Skin epidermis (tissue), 12 donors: Measurements from ENCODE around the gene CGNL1.

Experiments used
- H3K27ac ChIP-seq, 21 experiments: fragments of 200-600 bp; sonication (generic) in 11 of 21; one replicate each; pipeline ENCODE4 v1.5.0; 2020; ENCODE audit warnings: mild to moderate bottlenecking in 3 of 21, inconsistent platforms in 2 of 21, moderate library complexity in 2 of 21
- H3K4me3 ChIP-seq, 7 experiments: fragments of 200-600 bp; sonication (generic) in 2 of 7; one replicate each; pipeline ENCODE4 v1.5.0; 2020; ENCODE audit warnings: inconsistent platforms in 2 of 7, mild to moderate bottlenecking in 2 of 7, moderate library complexity in 1 of 7

Gene CGNL1

DNA sequence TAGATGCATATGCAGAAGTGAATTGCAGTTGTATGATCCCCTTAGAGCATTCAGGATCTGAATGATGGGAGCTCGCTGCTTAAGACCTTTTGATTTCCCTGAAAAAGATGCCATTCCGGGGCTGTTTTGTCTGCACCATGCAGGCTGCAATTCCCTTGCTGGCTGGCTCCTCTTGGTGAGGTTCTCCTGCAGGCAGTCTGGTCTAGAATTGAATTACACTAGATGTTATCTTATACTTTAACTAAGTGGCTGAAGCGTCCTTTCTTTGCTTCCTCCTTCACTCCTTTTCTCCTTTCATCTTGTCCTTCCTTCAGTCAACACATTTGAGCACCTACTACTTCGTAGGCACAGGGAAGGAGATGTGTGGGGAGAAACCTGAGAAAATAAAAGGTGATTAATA is 196.8 kb downstream of the CGNL1 start:
- H3K4me3 ChIP-seq: no peak overlapping the region
- no peak overlapping the region for H3K27ac ChIP-seq

DNA sequence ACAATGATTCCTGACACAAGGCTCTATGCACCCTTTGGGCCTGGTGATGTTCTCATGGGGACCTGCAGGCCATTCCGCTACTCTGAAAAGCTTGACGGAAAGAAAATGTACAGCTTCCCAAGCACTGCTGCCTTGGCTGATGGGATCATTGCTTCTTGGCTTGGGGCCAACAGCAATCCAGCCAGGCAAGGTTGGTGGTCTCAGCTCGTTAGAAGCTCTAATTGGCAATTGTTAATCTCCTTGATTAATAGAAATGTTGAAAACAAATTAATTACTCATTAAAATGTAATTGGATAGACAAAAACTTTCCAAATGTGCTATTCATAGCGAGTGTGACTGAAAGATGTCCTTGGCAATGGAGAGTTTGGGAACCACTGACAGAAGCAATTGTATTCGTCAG is 199.1 kb downstream of the CGNL1 start:
- H3K27ac ChIP-seq: no peak overlapping the region
- H3K4me3 ChIP-seq: no peak overlapping the region

- Histone ChIP-seq H3K27ac (no peak overlapping the region), H3K4me3 (no peak overlapping the region)
These were observed 202.1 kb downstream of the CGNL1 start for GRCh38 chr15:57578288-57578900.

DNA sequence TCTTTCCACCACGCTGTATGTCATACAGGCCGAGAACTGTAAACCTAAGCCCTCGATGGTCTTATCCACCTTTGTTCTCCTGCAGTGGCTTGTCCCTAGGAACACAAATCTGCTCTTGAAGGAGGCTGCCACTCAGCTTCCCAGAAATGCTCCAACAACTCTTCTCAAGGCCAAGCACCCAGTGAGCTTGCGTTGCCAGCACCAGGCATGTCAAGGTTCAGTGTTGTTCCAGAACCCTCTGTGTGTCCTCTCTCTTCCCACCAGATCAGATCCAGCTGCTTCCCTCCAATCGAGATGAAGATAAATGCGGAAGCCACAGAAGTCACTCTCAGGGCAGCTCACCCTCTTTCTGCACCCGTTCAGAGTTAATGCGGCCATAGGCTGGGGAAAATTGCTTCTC is 204.1 kb downstream of the CGNL1 start:
- H3K4me3 ChIP-seq: no peak overlapping the region
- H3K27ac ChIP-seq: no peak overlapping the region

- Histone ChIP-seq H3K27ac (no peak overlapping the region), H3K4me3 (no peak overlapping the region)
These were observed 204.6 kb downstream of the CGNL1 start for GRCh38 chr15:57580866-57581265.

GRCh38 chr15:57582090-57582489 is 205.8 kb downstream of the CGNL1 start:
- Histone ChIP-seq H3K4me3 (no peak overlapping the region), H3K27ac (no peak overlapping the region)

- Histone ChIP-seq H3K4me3 (no peak overlapping the region), H3K27ac (no peak overlapping the region)
These were observed 207.0 kb downstream of the CGNL1 start for GRCh38 chr15:57583282-57583681.

DNA sequence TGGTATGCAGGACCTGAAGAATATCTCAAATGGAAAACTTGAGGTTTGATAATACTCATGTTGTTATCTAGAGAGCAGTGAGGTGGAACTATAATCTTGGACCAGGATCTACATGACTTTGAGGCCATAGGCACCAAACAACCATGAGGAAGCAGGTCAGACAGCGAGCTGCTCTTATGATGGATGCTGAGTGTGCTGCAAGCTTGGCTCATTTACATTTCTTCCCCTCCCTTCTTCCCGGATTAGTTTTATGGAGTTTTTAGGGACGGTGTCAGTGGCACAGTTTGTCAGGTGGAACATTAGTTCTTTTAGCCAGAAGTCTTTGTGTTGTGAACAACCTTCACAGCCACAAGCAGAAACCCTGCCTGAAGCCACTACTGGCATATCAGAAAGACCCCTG is 207.4 kb downstream of the CGNL1 start:
- H3K27ac ChIP-seq: no peak overlapping the region
- no peak overlapping the region for H3K4me3 ChIP-seq

- Histone ChIP-seq H3K27ac (peak overlapping the region in 6 of 21 experiments; percentile 2 to 50 (median 18)), H3K4me3 (no peak overlapping the region)
These were observed 210.5 kb downstream of the CGNL1 start for GRCh38 chr15:57586661-57587424.

- Histone ChIP-seq H3K27ac (peak overlapping the region in 12 of 21 experiments; percentile 21 to 71 (median 53)), H3K4me3 (no peak overlapping the region)
These were observed 213.0 kb downstream of the CGNL1 start for GRCh38 chr15:57589281-57589680.

DNA sequence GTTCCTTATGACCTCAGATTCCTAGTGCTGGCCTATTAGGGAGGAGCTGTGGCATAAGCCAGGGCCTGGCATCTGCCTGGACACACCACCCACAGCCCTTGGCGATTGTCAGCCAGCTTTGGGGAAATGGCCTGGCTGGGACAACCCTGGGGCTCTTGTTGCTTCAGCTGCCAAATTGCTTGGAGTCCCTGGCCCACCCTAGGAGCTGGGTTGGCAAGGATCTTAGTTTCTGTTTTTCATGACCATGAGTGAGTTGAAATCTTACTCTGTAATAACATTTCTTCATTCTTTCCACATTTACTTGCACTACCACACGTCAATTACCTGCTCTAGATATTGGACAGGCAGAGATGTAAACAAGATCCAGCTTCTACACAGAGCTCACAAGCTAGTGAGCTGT is 213.4 kb downstream of the CGNL1 start:
- no peak overlapping the region for H3K4me3 ChIP-seq
- peak overlapping the region in 13 of 21 experiments; percentile 21 to 71 (median 53) for H3K27ac ChIP-seq

GRCh38 chr15:57591237-57591821 is 215.0 kb downstream of the CGNL1 start:
- Histone ChIP-seq H3K4me3 (peak overlapping the region; percentile 39 to 60 (median 49)), H3K27ac (peak overlapping the region in 11 of 21 experiments; percentile 14 to 71 (median 38))

DNA sequence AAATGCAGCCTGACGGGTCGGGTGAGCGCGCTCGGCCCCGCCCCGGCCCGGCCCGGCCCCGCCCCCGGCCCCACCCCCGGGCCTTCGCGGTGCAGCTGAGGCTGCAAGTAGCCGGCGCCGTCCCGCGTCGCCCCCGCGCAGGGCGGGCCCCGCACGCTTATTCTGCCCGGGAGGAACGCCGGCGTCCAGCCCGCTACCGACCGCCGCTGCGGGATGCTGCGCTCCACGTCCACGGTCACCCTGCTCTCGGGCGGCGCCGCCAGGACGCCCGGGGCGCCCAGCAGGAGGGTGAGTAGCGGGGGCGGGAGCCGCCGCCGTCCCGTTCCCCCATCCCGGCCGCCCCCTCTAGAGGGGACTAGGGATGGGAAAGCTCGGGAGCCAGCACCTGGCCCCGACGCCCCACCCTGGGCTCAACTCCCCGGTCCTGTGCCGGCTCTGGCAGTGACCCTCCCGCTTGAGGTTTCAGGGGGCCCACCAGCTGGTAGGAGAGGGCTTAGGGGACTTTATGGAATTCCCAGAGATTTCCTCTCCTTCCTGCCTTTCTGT is 215.6 kb downstream of the CGNL1 start, which contains the start of gene MYZAP:
TSS of gene MYZAP (plus strand) at position 83 of the 546 bp plus-strand sequence. CDS start at position 214, 131 bp downstream.
- peak within 1 kb of the TSS in 17 of 21 experiments; percentile 33 to 83 (median 53) for H3K27ac ChIP-seq

DNA sequence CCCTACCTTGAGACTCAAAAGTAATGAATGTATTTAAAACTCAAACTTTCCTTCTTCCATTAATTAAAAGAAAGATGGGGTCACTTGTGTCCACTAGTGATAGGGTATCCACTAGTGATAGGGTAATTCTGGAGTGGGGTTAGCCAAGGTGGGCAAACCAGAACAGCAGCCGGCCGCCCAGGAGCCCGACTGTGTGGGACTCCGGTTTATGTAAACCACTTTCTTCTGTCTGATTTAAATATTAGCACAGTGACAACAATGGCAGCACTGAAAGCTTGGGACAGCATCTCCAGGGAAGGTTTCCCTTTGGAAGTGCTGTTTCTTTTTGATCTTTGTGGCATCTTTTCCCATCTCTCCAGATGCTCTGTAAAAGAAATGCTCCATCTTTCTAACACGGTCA is 216.1 kb downstream of the CGNL1 start:
- H3K4me3 ChIP-seq: peak overlapping the region; percentile 39 to 60 (median 49)
- peak overlapping the region in 13 of 21 experiments; percentile 33 to 83 (median 51) for H3K27ac ChIP-seq

More for the DNA sequence above, 215.6 kb downstream of the CGNL1 start, which contains the start of gene MYZAP:
- H3K4me3 ChIP-seq: peak within 1 kb of the TSS; percentile 39 to 60 (median 49)

- H3K27ac ChIP-seq: peak overlapping the region in 2 of 21 experiments; percentile 65 to 83
- H3K4me3 ChIP-seq: peak overlapping the region in 4 of 7 experiments; percentile 44 to 60 (median 52)
These were observed 216.6 kb downstream of the CGNL1 start for GRCh38 chr15:57592836-57593420.

GRCh38 chr15:57594479-57594878 is 218.2 kb downstream of the CGNL1 start:
- H3K27ac ChIP-seq: no peak overlapping the region
- no peak overlapping the region for H3K4me3 ChIP-seq

DNA sequence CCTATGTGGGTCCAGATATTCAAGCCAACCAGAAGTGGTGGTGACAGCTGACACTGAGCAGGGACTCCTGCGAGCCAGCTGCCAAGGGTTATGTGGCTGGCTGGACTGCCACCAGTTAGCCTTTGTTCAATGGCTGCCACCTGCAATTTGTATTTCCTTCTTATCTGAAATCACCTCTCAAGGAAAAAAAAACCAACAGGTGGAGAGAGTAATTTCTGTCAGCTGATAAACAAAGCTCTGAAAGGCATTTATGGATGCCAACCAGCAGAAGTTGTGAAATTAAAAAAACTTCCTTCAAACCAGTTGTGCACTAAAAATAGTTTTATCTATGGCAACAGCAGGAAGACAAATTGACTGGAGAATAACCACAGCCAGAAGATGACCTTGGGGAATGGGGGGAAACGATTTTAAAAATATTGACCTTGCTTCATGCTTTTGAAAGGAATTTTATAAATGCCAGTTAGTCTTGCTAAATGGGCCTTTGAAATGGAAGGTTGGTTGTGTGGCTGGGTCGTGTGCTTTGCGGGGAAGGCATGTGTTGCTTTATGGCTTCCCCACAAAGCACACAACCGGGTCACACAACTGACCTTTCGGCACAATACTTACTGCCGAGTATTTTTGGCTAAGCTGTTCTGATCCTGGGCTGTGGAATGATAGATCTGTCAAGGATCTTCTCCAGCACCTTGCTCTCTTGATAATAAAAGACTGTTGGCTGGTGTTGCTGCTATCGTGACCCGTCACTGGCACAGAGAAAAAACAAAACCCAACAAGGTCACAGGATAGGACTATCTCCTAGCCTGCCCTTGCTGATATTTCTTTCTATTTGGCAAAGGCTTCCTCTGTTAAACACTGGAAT is 218.9 kb downstream of the CGNL1 start:
- Histone ChIP-seq H3K4me3 (no peak overlapping the region), H3K27ac (peak overlapping the region in 3 of 21 experiments; percentile 13 to 27 (median 24))

DNA sequence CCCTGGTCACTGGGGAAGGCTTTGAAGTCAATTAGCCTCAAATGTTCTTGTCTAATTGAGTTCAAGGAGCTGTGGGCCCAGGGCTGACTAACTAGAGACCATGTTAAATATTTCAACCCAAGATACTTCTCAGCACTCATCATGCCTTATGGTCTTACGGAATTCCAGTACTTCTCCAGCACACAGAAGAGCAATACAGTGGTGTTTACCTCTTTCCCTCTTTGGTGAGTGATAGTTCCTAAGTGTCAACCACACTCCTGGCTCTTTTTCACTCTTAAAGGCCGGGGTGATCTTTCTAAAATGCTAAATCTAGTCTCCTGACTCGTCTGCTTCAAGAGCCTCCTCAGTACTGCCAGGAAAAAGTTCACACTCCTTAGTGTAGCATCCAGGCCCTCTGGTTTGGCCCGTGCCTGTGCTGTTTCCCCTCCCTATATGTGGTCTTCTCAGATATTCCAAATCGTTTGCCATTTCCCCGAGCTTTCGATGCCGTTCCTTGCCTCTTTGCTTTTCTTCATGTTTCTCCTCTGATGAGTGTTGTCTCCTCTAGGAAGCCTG is 220.1 kb downstream of the CGNL1 start:
- no peak overlapping the region for H3K4me3 ChIP-seq
- H3K27ac ChIP-seq: peak overlapping the region in 5 of 21 experiments; percentile 16 to 52 (median 25)

DNA sequence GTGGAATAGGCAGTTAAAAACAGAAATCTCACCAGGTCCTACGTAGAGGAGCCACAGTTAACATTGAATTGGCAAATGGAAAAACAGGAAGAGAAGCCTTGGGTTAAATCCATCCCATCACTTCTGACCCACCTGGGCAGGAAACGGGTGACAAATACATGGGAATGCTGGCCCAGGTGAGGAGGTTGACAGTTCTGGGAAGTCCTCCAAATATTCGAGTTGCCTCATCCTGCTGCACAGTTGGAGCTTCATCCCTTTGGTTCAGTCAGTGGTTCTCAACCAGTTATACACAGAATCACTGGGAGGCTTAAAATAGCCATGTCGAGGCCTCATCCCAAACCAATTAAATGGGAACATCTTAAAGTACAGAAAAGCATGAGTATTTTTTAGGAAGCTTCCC is 220.7 kb downstream of the CGNL1 start:
- Histone ChIP-seq H3K4me3 (no peak overlapping the region), H3K27ac (peak overlapping the region in 4 of 21 experiments; percentile 16 to 52 (median 28))
